OCI-LY3 (cell line): ENCODE data around the gene GAMT.

Source experiments
- EZH2phosphoT487 ChIP-seq: fragments of 200-600 bp; shearing (Covaris generic); IDR thresholded peaks from 2 replicates; pipeline ENCODE4 v1.6.1; 2018; ENCODE audit warnings: antibody characterized with exemption, mixed run types, low read depth
- TF ChIP-seq, protein P1 (sequence below): fragments of 200-600, 300-600 bp; sonication (generic); IDR thresholded peaks from 2 replicates; pipeline ENCODE4 v1.5.1; 2014; ENCODE audit warnings: antibody characterized with exemption, low read length, low read depth

DNA sequence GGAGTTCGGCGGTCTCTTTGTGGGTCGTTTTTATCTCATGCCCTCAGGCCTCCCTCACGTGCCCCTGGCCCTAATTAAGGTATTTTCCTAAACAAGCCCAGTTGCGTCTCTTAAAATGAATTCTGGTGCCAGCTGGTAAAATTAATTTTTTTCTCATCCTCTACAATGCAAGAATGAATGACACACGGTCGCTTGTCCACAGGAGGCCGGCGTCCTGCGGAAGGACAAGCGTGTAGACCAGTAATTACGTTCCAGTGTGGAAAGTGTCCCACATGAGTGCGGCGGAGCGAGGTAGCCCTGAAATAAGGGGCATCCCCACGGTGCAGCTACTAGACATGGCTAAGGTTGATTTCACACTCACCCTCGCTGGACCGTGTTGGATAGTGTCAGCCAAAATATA, 52.1 kb downstream of the GAMT start:
- TF ChIP-seq, protein P1, sequence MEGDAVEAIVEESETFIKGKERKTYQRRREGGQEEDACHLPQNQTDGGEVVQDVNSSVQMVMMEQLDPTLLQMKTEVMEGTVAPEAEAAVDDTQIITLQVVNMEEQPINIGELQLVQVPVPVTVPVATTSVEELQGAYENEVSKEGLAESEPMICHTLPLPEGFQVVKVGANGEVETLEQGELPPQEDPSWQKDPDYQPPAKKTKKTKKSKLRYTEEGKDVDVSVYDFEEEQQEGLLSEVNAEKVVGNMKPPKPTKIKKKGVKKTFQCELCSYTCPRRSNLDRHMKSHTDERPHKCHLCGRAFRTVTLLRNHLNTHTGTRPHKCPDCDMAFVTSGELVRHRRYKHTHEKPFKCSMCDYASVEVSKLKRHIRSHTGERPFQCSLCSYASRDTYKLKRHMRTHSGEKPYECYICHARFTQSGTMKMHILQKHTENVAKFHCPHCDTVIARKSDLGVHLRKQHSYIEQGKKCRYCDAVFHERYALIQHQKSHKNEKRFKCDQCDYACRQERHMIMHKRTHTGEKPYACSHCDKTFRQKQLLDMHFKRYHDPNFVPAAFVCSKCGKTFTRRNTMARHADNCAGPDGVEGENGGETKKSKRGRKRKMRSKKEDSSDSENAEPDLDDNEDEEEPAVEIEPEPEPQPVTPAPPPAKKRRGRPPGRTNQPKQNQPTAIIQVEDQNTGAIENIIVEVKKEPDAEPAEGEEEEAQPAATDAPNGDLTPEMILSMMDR, result no peak
- TF ChIP-seq EZH2phosphoT487, result 0 out of 2 replicates have a peak, but pooled peaks have one; percentile 27
